ENCODE data around the gene ATG9A.

GRCh38 chr2:219273937-219274336, 44.5 kb upstream of the ATG9A start:
- TF ChIP-seq CTCF (IDR thresholded peaks at IDR 0.05; ENCODE audit: low read length) (no peak), EZH2phosphoT487 (IDR thresholded peaks at IDR 0.05; ENCODE audit: low read length) (no peak)

Measured in MM.1S (cell line).